ENCODE measurements around the gene RBM38. TPM values are rescaled to one million over a fixed set of nuclear protein-coding genes. Genes with fewer than 3 reads are reported as not detected.

RBM38 gene
- total and polyA plus RNA-seq, 9 of the 15 experiments (the other 6 are each of a cell fraction or from before 2014, with no cell fraction given) = 0.28 to 82.4 (median 33.2) TPM

- TF ChIP-seq RAD51 (IDR thresholded peaks at IDR 0.05; ENCODE audit: borderline replicate concordance, low read depth) = 0 out of 2 replicates have a peak, but pooled peaks have one; percentile 26
- TF ChIP-seq, protein P1, sequence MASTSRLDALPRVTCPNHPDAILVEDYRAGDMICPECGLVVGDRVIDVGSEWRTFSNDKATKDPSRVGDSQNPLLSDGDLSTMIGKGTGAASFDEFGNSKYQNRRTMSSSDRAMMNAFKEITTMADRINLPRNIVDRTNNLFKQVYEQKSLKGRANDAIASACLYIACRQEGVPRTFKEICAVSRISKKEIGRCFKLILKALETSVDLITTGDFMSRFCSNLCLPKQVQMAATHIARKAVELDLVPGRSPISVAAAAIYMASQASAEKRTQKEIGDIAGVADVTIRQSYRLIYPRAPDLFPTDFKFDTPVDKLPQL (IDR thresholded peaks at IDR 0.05; ENCODE audit: extremely low read depth, insufficient read length) = no peak
- TF ChIP-seq SRF (CRISPR knock-in tag; IDR thresholded peaks at IDR 0.05) = no peak
- TF ChIP-seq PRPF4 (IDR thresholded peaks at IDR 0.05; ENCODE audit: insufficient read depth, low read depth, low read length, poor library complexity, severe bottlenecking) = no peak
- TF ChIP-seq ZFPM2 (CRISPR knock-in tag; IDR thresholded peaks at IDR 0.05) = no peak
- peak; percentile 56; the same call in 1 of the 2 replicates for TF ChIP-seq ZNF134 (CRISPR knock-in tag; conservative IDR thresholded peaks at IDR 0.05)
- no peak for TF ChIP-seq MCM2 (IDR thresholded peaks at IDR 0.05; ENCODE audit: low read depth)
- no peak for TF ChIP-seq KAT8 (IDR thresholded peaks at IDR 0.05; ENCODE audit: low read depth)
- TF ChIP-seq, protein P2, sequence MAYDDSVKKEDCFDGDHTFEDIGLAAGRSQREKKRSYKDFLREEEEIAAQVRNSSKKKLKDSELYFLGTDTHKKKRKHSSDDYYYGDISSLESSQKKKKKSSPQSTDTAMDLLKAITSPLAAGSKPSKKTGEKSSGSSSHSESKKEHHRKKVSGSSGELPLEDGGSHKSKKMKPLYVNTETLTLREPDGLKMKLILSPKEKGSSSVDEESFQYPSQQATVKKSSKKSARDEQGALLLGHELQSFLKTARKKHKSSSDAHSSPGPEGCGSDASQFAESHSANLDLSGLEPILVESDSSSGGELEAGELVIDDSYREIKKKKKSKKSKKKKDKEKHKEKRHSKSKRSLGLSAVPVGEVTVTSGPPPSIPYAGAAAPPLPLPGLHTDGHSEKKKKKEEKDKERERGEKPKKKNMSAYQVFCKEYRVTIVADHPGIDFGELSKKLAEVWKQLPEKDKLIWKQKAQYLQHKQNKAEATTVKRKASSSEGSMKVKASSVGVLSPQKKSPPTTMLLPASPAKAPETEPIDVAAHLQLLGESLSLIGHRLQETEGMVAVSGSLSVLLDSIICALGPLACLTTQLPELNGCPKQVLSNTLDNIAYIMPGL (CRISPR knock-in tag; IDR thresholded peaks at IDR 0.05) = no peak
- TF ChIP-seq, protein P3, sequence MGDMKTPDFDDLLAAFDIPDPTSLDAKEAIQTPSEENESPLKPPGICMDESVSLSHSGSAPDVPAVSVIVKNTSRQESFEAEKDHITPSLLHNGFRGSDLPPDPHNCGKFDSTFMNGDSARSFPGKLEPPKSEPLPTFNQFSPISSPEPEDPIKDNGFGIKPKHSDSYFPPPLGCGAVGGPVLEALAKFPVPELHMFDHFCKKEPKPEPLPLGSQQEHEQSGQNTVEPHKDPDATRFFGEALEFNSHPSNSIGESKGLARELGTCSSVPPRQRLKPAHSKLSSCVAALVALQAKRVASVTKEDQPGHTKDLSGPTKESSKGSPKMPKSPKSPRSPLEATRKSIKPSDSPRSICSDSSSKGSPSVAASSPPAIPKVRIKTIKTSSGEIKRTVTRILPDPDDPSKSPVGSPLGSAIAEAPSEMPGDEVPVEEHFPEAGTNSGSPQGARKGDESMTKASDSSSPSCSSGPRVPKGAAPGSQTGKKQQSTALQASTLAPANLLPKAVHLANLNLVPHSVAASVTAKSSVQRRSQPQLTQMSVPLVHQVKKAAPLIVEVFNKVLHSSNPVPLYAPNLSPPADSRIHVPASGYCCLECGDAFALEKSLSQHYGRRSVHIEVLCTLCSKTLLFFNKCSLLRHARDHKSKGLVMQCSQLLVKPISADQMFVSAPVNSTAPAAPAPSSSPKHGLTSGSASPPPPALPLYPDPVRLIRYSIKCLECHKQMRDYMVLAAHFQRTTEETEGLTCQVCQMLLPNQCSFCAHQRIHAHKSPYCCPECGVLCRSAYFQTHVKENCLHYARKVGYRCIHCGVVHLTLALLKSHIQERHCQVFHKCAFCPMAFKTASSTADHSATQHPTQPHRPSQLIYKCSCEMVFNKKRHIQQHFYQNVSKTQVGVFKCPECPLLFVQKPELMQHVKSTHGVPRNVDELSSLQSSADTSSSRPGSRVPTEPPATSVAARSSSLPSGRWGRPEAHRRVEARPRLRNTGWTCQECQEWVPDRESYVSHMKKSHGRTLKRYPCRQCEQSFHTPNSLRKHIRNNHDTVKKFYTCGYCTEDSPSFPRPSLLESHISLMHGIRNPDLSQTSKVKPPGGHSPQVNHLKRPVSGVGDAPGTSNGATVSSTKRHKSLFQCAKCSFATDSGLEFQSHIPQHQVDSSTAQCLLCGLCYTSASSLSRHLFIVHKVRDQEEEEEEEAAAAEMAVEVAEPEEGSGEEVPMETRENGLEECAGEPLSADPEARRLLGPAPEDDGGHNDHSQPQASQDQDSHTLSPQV (IDR thresholded peaks at IDR 0.05) = peak; percentile 97
- TF ChIP-seq MTF1 (CRISPR knock-in tag; IDR thresholded peaks at IDR 0.05; ENCODE audit: borderline replicate concordance) = no peak
- TF ChIP-seq FOXA1 (IDR thresholded peaks at IDR 0.05; ENCODE audit: borderline replicate concordance) = no peak
- no peak for TF ChIP-seq KDM2B (CRISPR knock-in tag; IDR thresholded peaks at IDR 0.05)
- TF ChIP-seq, protein P4, sequence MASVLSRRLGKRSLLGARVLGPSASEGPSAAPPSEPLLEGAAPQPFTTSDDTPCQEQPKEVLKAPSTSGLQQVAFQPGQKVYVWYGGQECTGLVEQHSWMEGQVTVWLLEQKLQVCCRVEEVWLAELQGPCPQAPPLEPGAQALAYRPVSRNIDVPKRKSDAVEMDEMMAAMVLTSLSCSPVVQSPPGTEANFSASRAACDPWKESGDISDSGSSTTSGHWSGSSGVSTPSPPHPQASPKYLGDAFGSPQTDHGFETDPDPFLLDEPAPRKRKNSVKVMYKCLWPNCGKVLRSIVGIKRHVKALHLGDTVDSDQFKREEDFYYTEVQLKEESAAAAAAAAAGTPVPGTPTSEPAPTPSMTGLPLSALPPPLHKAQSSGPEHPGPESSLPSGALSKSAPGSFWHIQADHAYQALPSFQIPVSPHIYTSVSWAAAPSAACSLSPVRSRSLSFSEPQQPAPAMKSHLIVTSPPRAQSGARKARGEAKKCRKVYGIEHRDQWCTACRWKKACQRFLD (CRISPR knock-in tag; IDR thresholded peaks at IDR 0.05) = peak; percentile 98
- no peak for TF ChIP-seq ZNF184 (CRISPR knock-in tag; IDR thresholded peaks at IDR 0.05)
- peak; percentile 78 to 83; a peak in 3 of 4 replicates for TF ChIP-seq RCOR1 (IDR thresholded peaks at IDR 0.05; ENCODE audit: borderline replicate concordance in 1 of 2, low read depth in 2 of 2, low read length in 2 of 2)
- TF ChIP-seq, protein P5, sequence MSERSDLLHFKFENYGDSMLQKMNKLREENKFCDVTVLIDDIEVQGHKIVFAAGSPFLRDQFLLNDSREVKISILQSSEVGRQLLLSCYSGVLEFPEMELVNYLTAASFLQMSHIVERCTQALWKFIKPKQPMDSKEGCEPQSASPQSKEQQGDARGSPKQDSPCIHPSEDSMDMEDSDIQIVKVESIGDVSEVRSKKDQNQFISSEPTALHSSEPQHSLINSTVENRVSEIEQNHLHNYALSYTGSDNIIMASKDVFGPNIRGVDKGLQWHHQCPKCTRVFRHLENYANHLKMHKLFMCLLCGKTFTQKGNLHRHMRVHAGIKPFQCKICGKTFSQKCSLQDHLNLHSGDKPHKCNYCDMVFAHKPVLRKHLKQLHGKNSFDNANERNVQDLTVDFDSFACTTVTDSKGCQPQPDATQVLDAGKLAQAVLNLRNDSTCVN (CRISPR knock-in tag; IDR thresholded peaks at IDR 0.05) = no peak
These were observed 60.8 kb downstream of the RBM38 start (continued) for GRCh38 chr20:57451795-57452661.
